ENCODE measurements around the gene SNX8.
A peak's percentile ranks its signal among the peaks of the same experiment; 100 is the strongest.
"Not testable (repeated sequence)": the region's sequence is repeated elsewhere in the genome, so short reads cannot be mapped to it uniquely, and the experiment has no call there.

Gene SNX8

DNA sequence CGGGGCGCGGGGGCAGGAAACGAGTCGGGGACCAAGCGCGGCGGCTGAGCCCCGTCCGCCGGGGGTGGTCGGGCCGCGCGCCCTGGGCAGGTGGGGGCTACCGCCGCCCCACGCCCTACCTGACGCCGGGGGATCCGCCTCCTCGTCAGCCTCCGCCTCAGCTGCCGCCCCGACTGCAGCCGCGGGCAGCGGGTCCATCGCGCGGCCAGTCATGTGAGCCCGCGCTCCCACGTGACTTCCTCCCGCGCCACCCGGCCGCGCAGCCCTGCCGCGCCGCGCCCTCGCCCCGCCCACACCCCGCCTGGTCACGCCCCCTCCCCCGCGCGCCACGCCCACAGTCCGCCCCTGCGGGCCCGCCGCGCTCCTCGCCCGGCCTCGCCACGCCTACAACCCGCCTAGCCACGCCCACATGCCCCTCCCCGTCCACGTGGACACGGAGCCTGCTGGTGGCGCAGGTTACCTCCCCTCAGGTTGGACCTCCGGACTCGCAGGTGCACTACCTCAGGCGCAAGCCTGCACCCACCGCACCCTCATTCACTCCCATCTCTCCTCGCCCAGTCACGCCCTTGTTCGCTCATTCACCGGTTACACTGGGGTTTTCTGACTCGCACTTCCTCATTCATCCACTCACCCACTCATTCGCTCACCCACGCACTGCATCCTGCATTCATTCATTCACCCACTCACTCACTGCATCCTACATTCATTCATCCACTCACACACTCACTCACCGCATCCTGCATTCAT is at the start of gene SNX8:
SNX8 (minus strand) TSS at position 233 of the 747 bp plus-strand sequence; CDS start at position 213, 20 bp downstream.
- peak; percentile 81 for DNase-seq (ENCODE audit: low spot score)

DNA sequence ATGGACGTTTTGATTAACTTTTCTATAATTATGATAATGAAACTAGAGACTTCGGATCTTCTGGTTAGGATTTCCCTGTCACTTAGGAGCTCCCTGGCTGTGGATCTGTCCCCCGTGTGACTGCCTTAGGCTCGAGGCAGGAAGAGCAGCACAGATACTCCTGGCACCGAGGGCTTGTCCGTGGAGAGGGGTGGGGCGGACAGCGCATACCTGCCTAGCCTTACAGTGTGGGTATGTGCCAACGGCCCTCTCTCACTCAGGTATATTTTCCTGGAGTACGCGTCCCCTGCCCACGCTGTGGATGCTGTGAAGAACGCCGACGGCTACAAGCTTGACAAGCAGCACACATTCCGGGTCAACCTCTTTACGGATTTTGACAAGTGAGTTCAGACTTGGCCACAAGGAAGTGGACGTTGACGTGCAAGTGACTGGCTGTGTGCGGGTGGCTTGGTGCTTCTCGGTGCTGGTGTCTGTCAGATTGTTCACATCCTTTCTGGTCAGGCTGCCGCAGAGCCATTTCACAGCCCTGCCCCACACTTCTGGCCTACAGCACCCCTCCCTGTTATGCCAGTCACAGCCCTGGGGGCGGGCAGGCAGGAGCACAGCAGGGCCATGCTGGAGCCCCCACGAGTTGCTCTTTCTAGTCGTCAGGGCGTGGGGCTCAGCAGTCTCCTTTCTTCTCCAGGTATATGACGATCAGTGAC is 48.3 kb upstream of the SNX8 start:
- no peak for DNase-seq (ENCODE audit: low spot score)

- no peak for DNase-seq (ENCODE audit: low spot score)
Observed at GRCh38 chr7:2360796-2361195, 46.6 kb upstream of the SNX8 start.

GRCh38 chr7:2359610-2360009 is 45.4 kb upstream of the SNX8 start:
- no peak for DNase-seq (ENCODE audit: low spot score)

DNA sequence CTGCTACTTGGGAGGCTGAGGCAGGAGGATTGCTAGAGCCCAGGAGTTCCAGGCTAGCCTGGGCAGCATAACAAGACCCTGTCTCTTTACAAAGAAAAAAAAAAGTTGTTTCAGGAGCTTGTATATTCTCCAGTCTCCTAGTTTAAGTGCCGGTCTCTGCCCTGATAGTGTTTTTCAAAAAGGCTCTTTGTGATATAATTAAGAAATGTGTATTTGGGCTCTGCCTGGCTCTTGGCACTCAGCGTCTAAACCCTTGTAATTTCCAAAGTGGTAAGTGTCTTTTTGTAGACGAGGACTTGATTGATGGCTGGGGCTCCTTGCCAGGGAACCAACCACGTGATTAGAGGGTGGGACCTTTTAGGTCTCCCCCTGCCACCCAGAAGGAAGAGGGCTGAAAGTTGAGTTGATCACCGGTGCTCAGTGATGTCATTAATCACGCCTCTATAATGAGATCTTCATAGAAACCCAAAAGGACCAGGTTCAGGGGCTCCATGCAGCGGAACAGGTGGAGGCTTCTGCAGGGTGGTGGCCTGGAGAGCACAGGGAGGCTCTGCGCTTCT is 44.8 kb upstream of the SNX8 start:
- no peak for DNase-seq (ENCODE audit: low spot score)

DNA sequence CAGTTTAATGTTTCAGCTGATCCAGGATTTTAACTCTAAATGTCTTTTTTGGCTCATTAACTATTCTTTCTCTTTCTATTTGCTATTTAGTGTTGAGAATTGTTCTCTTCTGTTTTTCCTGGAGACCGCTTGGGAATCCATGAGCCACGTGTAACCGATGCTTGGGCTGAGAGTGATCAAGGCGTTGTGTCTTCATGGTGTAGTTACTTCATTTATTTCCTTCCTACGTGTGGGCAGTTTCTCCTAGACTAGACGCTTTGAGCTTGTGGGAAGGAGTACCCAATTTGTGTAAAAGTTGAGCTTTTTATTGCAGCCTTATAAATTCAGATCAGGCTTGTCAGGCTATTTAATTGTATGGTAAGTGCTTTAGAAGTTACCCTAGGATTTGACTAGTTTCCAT is 43.3 kb upstream of the SNX8 start:
- no peak for DNase-seq (ENCODE audit: low spot score)

DNA sequence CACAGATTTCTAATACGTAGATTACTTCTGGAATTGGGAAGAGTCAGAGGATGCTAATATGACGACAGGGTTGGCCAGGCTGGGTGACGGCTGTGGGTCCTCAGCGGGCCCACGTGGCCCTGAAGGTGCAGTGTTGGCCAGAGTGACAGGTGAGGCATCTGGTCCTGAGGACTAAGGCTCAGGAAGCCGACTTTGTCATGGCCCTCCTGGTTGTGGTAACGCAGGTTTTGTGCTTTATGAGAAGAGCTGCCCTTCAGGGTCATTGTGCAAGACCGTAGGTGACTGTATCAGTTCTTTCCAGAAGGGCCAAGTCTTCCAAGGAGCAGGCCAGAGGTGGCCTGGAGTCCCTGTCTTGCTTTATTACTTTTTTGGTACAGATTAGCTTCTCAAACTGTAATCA is 42.9 kb upstream of the SNX8 start:
- no peak for DNase-seq (ENCODE audit: low spot score)

DNA sequence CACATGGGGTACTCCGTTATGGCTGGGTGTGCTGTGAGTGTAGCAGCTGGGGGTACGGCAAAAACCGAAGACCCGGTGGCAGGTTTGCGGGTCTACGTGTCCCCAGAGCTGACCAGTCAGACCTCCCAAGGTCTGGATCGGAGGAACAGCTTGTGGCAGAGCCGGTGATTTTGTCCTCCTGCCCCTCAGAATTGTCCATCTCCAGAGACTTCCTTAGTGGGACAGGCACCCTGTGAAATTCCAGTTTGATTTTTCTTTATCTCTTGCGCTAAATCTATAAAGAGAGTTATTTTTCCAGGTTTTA is 41.4 kb upstream of the SNX8 start:
- DNase-seq (ENCODE audit: low spot score): no peak

DNA sequence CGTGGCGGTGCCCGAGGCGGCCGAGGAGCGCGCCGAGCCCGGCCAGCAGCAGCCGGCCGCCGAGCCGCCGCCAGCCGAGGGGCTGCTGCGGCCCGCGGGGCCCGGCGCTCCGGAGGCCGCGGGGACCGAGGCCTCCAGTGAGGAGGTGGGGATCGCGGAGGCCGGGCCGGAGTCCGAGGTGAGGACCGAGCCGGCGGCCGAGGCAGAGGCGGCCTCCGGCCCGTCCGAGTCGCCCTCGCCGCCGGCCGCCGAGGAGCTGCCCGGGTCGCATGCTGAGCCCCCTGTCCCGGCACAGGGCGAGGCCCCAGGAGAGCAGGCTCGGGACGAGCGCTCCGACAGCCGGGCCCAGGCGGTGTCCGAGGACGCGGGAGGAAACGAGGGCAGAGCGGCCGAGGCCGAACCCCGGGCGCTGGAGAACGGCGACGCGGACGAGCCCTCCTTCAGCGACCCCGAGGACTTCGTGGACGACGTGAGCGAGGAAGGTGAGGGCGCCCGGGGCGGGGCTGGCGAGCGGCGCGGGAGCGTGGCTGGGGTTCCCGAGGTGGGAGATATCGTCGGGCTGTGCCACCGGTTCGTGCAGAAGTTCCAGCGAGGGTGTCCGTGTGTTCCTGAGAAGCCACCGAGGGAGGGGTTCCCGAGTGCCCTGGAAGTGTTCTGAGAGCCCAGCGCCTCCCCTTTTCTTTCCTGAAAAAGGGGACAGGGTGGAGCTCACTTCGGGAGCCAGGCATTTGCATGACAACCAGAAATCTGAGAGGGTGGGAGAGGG is 40.9 kb upstream of the SNX8 start:
- DNase-seq (ENCODE audit: low spot score): no peak

DNA sequence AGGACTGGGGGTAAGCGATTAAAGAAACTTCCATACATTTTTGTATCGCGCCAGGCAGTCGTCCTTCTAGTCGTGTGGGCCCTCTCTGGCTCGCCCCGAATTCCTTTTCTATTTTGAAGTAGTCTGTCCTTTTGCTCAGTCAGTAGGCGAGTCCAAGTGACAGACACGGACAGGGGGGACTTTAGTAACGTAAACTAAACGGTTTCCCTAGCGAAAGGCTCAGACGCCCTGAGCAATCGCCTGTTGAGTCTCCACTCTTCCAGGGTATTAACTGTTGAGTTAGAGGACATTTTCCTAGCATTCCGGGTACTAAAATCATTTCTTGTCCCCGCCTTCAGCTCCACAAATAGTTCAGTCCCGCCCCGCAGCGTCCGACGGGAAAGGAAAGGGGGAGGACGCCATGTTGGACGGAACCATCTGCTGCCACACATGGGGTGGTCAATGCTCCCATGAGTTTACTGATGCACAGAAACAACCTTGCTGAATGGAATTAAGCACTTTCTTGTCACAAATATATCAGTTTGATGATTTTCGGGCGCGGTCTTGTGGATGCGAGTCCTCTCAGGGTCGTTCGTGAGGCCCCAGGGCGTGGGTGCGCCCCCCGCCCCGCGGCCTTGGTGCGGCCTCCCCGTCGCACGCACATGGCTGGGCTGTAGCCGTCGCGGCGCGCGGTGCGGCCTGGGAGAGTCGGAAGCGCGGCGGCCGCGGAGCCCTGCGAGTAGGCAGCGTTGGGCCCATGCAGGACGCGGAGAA is 40.1 kb upstream of the SNX8 start, which contains the start of gene EIF3B:
EIF3B (plus strand) TSS at position 642 of the 753 bp plus-strand sequence; CDS start at position 737, 95 bp downstream.
- peak; percentile 92 for DNase-seq (ENCODE audit: low spot score)

DNA sequence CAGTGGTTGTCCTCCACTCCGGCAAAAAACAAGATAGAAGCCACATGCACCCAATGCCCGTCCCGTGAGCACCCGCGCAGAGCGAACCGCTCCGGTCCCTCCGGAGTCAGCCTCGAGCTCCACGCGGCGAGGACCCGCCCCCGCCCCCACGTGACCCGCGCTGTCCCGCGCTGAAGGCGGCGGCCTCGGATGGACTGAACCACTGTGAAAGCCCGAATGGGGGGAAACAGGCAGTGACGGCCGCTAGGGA is 39.6 kb upstream of the SNX8 start:
- peak; percentile 85 for DNase-seq (ENCODE audit: low spot score)

GRCh38 chr7:2353113-2353935 is 39.1 kb upstream of the SNX8 start:
- no peak for DNase-seq (ENCODE audit: low spot score)

GRCh38 chr7:2350861-2351260 is 36.6 kb upstream of the SNX8 start:
- DNase-seq (ENCODE audit: low spot score): no peak

DNA sequence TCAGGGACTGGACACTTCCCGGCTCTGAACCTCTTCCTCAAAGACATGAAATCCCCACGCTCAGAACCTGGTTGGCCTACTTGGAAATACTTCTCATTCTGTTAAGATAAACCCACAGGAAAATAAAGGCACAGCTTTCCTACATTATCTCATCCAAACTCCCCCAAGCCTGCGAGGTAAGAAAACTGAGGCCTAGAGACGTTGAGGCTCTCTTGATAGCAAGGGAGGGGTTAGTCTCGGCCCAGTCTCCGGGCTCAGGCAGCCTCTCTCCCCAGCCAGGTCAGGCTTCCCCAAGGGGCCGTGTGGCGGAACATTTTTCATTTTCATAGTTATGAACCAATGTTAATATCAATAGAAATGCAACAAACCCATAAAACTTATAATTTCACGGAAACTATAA is 35.8 kb upstream of the SNX8 start:
- no peak for DNase-seq (ENCODE audit: low spot score)

- DNase-seq (ENCODE audit: low spot score): not testable (repeated sequence)
Observed at GRCh38 chr7:2347351-2348063, 33.3 kb upstream of the SNX8 start.

DNA sequence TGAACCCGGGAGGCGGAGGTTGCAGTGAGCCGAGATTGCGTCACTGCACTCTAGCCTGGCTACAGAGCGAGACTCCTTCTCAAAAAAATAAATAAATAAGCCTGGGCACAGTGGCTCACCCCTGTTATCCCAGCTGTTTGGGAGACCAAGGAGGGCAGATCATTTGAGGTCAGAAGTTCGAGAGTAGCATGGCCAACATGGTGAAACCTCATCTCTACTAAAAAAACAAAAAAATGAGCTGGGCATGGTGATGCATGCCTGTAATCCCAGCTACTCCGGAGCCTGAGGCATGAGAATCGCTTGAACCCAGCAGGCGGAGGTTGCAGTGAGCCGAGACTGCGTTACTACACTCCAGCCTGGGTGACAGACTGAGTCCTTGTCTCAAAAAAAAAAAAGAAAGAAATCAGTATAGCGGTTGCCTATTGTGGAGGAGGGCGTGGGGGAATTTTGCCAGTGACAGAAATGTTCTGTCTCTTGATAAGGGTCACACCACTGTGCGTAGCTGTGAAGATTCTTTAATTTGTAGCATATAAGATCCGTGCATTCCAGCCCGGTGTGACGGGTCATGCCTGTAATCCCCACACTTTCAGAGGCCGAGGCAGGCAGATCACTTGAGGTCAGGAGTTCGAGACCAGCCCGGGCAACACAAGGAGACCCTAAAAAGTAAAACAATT is 22.5 kb upstream of the SNX8 start:
- no peak for DNase-seq (ENCODE audit: low spot score)

DNA sequence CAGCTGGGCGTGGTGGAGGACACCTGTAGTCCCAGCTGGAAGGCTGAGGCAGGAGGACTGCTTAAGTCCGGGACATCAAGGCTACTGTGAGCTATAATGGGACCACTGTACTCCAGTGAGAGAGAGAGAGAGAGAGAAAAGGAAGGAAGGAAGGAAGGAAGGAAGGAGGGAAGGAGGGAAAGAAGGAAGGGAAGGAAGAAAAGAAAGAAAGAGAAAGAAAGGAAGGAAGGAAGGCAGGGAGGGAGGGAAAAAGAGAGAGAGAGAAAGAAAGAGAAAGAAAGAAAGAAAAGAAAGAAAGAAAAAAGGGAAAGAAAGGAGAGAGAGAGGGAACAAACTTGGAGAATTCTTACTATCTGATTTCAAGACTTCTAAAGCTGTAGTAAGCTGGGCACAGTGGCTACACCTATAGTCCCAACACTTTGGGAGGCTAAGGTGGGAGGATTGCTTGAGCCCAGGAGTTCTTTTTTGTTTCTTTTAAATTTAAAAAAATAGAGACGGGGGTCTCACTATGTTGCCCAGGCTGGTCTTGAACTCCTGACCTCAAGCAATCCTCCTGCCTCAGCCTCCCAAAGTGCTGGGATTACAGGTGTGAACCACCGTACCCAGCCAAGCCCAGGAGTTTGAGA is 18.5 kb upstream of the SNX8 start:
- DNase-seq (ENCODE audit: low spot score): not testable (repeated sequence)

DNA sequence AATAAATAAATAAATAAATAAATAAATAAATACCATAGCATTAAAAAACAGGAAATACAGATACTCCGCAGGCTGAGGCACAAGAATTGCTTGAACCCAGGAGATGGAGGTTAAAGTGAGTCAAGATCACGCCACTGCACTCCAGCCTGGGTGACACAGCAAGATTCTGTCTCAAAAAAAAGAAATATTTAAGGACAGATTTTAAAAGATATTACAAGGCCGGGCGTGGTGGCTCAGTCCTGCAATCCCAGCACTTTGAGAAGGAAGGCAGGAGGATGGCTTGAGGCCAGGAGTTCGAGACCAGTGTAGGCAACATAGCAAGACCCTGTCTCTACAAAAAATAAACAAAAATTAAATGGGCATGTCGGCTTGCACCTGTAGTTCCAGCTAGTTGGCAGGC is 17.5 kb upstream of the SNX8 start:
- no peak for DNase-seq (ENCODE audit: low spot score)

DNA sequence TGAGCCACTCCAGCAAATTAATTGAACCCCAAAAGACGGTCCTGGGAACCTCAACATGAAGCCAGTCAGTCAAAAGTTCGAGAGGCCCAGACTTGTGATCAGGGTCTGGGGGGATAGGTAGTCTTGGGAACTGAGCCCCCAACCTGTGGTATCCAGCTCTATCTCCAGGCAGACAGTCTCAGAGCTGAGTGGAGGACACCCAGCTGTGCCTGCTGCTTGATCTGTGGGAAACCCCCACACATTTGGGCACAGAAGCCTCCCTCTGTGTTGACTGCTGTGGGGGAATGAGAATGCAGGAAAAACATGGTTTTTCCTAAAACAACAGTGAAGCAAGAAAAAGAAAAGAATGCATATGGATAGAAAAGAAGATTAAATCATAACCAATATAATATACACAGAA is 16.3 kb upstream of the SNX8 start:
- no peak for DNase-seq (ENCODE audit: low spot score)

- DNase-seq (ENCODE audit: low spot score): no peak
Observed at GRCh38 chr7:2326951-2327350, 12.7 kb upstream of the SNX8 start.

All from cerebellar cortex (tissue), 1 donor.